Spleen (tissue), 11 donors: ENCODE data around the gene CEND1. TPM values are rescaled to one million over a fixed set of nuclear protein-coding genes. Genes with fewer than 3 reads are reported as not detected.

Source experiments
- DNase-seq: peaks from one replicate; pipeline ENCODE4 v3.0.0-alpha.2; 2020
- H3K27ac ChIP-seq, 8 donors: fragments of 200-600 bp; sonication (generic) in 7 of 8; 1 replicate in 4 of 8; 2 replicates in 4 of 8; pipeline versions ENCODE4 v1.5.0 to v1.8.0; 2016 to 2021; ENCODE audit warnings: inconsistent platforms in 4 of 8, mild to moderate bottlenecking in 4 of 8, moderate library complexity in 1 of 8
- H3K27me3 ChIP-seq, 7 donors: fragments of 200-600 bp; sonication (generic) in 6 of 7; replicated peaks in 1 of 7; 1 replicate in 4 of 7; 2 replicates in 3 of 7; pipeline versions ENCODE4 v1.5.0 to v1.8.0; 2016 to 2021; ENCODE audit warnings: inconsistent platforms in 3 of 7, mild to moderate bottlenecking in 1 of 7
- H3K36me3 ChIP-seq, 6 donors: fragments of 200-600 bp; sonication (generic) in 5 of 6; 1 replicate in 4 of 6; 2 replicates in 2 of 6; pipeline versions ENCODE4 v1.5.0 to v1.8.0; 2016 to 2021; ENCODE audit warnings: inconsistent platforms in 2 of 6
- H3K4me1 ChIP-seq, 6 donors: fragments of 200-600 bp; sonication (generic) in 5 of 6; 1 replicate in 3 of 6; 2 replicates in 3 of 6; pipeline versions ENCODE4 v1.5.0 to v1.8.0; 2016 to 2021; ENCODE audit warnings: inconsistent platforms in 3 of 6
- H3K4me3 ChIP-seq, 8 donors: fragments of 200-600 bp; sonication (generic) in 7 of 8; 1 replicate in 4 of 8; 2 replicates in 4 of 8; pipeline versions ENCODE4 v1.5.0 to v1.8.0; 2016 to 2021; ENCODE audit warnings: inconsistent platforms in 4 of 8, mild to moderate bottlenecking in 4 of 8, moderate library complexity in 2 of 8
- H3K9me3 ChIP-seq, 8 donors: fragments of 200-600 bp; sonication (generic) in 7 of 8; 1 replicate in 4 of 8; 2 replicates in 4 of 8; pipeline versions ENCODE4 v1.5.0 to v1.8.0; 2016 to 2021; ENCODE audit warnings: inconsistent platforms in 4 of 8
- POLR2A ChIP-seq, 3 donors: fragments of 450-650 bp; IDR thresholded peaks; one replicate each; pipeline ENCODE4 v1.5.1; 2017; ENCODE audit warnings: antibody characterized with exemption in 3 of 3, mild to moderate bottlenecking in 1 of 3
- POLR2AphosphoS5 ChIP-seq, 3 donors: sonication (generic); formaldehyde crosslinking; IDR thresholded peaks; one replicate each; pipeline ENCODE4 v1.5.1; 2017; ENCODE audit warnings: antibody characterized with exemption in 3 of 3
- WGBS, 5 donors: extraction: QIAGEN DNeasy Blood & Tissue Kit in 3 of 5; methylation state at CpG; one replicate each; pipeline versions ENCODE4 v1.1.5 to v1.1.7; 2013 to 2018; 5-methylcytosine and 5-hydroxymethylcytosine counted together
- intact Hi-C: fragments of 100-400 bp; cut with DNase I; formaldehyde crosslinking; loops from one replicate; pipeline ENCODE4 v1.15.0; 2023; ENCODE audit warnings: low total_unique reads
- polyA plus RNA-seq, 3 donors: library from polyadenylated mRNA; stranded (reverse); fragments of 200-250 nt; gene quantifications; one replicate each; pipeline ENCODE4 v1.2.1, GENCODE V29; 2013
- total RNA-seq, 7 donors: library from RNA; depleted of rRNA in 3 of 7; stranded (reverse); fragments of >200 nt in 3 of 7; fragmentation: NEBNext Ultra II Directional in 4 of 7; extraction: Animal tissue kit (Norgen Biotek cat#: 25700) in 4 of 7; gene quantifications; one replicate each; pipeline versions ENCODE4 v1.1.0 to v1.2.1, GENCODE V29; 2016 to 2021
- TF ChIP-seq, protein P1 (sequence below), 11 experiments: fragments of 200-600 bp in 7 of 11; fragments of 450-650 bp in 4 of 11; sonication (generic) in 4 of 11; IDR thresholded peaks in 8 of 11; conservative IDR thresholded peaks in 3 of 11; 1 replicate in 7 of 11; 2 replicates in 4 of 11; pipeline versions ENCODE4 v1.4.0 to v1.8.0; 2016 to 2021; ENCODE audit warnings: antibody characterized with exemption in 11 of 11, inconsistent platforms in 4 of 11, mild to moderate bottlenecking in 1 of 11
- donor health status: healthy with polysubstance abuse.
- donor health status: DM: no; HTN: no; CAD: no; lungs with moderate emphysema.
- donor health status: DM: no; HTN: no; CAD: no.
- donor health status: Bipolar disorder and iron deficiency.
- donor health status: healthy.
- donor health status: DM: no; HTN: no; CAD: no.
- donor health status: DM: yes; HTN: yes; CAD: no.

Gene CEND1
- total and polyA plus RNA-seq, 10 donors, result 0.29 to 0.42 (median 0.42) TPM; not detected in 7

DNA sequence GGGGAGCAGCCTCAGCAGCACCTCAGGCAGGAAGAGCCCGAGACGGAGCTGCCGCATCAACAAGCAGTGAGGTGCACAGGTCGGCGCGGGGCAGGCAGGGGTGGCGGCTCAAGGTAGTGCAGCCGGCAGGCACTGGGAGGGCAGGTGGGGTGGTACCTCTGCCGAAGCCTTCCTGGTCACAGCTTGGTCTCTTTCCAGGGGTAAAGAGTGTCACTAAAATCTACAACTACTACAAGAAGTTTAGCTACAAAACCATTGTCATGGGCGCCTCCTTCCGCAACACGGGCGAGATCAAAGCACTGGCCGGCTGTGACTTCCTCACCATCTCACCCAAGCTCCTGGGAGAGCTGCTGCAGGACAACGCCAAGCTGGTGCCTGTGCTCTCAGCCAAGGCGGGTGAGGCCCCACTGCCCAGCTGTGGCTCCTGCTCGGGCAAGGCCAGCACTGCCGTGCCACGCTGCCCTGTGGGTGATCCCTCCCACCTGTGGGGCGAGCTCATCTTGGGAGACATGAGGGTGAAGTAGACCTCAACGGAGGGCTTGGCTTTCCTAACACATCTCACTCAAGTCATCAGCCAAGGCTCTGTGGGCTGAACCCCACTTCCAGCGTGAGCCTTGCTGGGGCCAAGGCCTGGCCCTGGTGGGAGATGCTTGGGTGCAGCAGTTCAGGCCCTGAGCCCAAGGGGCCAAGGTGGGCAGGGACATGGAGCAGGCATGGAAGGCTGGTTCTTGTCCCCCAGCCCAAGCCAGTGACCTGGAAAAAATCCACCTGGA lies 26.2 kb downstream of the CEND1 start:
- H3K27me3 ChIP-seq, result no peaks in the 10 kb centered on the region
- H3K27ac ChIP-seq, result no peak overlapping the region
- DNase-seq, result peak; percentile 76
- no peaks in the 10 kb centered on the region for H3K9me3 ChIP-seq
- H3K4me3 ChIP-seq, result no peak overlapping the region
- WGBS, 5 donors, result 82 to 93% (median 89%) methylated on average over 17 to 22 of the region's 22 CpGs
- TF ChIP-seq, protein P1, sequence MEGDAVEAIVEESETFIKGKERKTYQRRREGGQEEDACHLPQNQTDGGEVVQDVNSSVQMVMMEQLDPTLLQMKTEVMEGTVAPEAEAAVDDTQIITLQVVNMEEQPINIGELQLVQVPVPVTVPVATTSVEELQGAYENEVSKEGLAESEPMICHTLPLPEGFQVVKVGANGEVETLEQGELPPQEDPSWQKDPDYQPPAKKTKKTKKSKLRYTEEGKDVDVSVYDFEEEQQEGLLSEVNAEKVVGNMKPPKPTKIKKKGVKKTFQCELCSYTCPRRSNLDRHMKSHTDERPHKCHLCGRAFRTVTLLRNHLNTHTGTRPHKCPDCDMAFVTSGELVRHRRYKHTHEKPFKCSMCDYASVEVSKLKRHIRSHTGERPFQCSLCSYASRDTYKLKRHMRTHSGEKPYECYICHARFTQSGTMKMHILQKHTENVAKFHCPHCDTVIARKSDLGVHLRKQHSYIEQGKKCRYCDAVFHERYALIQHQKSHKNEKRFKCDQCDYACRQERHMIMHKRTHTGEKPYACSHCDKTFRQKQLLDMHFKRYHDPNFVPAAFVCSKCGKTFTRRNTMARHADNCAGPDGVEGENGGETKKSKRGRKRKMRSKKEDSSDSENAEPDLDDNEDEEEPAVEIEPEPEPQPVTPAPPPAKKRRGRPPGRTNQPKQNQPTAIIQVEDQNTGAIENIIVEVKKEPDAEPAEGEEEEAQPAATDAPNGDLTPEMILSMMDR (IDR thresholded peaks at IDR 0.05 in 8 of 11, conservative IDR thresholded peaks at IDR 0.05 in 3 of 11), result no peak
- TF ChIP-seq POLR2AphosphoS5 (IDR thresholded peaks at IDR 0.05) (peak; percentile 26 to 81 (median 46)), POLR2A (IDR thresholded peaks at IDR 0.05) (no peak)
- peaks cover 3 to 100% (median 77%) of the 10 kb centered on the region in 6 donors for H3K36me3 ChIP-seq
- H3K4me1 ChIP-seq, result peaks cover 0 to 12% (median 0%) of the 10 kb centered on the region in 6 donors
- intact Hi-C loops, result no loop called here

DNA sequence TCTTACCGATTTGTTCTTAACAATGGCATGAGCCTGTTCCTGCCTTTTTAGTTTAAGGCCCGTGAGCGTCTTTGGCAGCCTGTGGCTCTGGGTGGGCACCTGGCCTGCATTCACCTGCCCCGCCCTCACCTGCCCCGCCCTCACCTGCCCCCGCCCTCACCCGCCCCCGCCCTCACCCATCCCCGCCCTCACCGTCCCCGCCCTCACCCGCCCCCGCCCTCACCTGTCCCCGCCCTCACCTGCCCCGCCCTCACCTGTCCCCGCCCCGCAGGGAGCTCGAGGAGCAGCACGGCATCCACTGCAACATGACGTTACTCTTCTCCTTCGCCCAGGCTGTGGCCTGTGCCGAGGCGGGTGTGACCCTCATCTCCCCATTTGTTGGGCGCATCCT lies 26.8 kb downstream of the CEND1 start:
- Histone ChIP-seq H3K36me3 (peaks cover 3 to 100% (median 83%) of the 10 kb centered on the region in 6 donors), H3K9me3 (no peaks in the 10 kb centered on the region), H3K27ac (no peak overlapping the region), H3K27me3 (no peaks in the 10 kb centered on the region), H3K4me1 (peaks cover 0 to 12% (median 0%) of the 10 kb centered on the region in 6 donors), H3K4me3 (no peak overlapping the region)
- 83 to 97% (median 89%) methylated on average over 11 to 24 of the region's 24 CpGs for WGBS, 5 donors
- TF ChIP-seq POLR2A (IDR thresholded peaks at IDR 0.05) (no peak), POLR2AphosphoS5 (IDR thresholded peaks at IDR 0.05) (no peak)
- TF ChIP-seq, protein P1 (IDR thresholded peaks at IDR 0.05 in 8 of 11, conservative IDR thresholded peaks at IDR 0.05 in 3 of 11), result no peak
- no peak for DNase-seq
- intact Hi-C loops, result no loop called here

DNA sequence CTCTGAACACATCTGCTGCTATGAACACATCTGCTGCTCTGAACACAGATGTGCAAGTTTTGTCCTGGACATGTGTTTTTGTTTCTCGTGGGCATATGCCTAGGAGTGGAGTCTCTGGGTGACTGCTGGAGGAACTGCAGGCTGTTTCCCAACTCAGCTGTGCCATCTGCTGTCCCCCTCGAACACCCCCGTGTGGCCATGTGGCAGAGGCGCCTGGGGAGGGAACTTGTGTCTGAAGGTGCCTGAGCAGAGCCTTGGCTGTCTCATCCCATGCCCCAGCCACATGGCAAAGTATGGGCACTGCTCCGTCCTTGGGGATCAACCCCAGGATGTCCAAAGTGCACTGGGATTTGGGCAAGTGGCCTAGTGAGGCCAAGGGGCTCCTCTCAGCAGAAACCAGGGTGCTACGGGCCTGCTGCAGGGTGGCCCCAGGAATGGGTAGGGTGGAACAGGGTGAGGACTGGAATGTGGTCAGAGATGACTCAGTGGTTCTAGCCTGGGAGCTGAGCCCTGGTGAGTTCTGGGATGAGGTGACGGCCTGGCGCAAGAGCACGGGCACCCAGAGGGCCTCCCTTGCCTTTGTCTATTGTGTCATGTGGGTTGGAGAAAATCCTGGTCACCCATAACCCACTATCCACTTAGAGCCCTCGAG lies 27.3 kb downstream of the CEND1 start:
- Histone ChIP-seq H3K4me1 (peaks cover 0 to 12% (median 0%) of the 10 kb centered on the region in 6 donors), H3K27me3 (no peaks in the 10 kb centered on the region), H3K4me3 (no peak overlapping the region), H3K9me3 (no peaks in the 10 kb centered on the region), H3K27ac (peak overlapping the region in 1 of 8 donors; percentile 12), H3K36me3 (peaks cover 3 to 100% (median 88%) of the 10 kb centered on the region in 6 donors)
- DNase-seq, result peak; percentile 76
- peak; percentile 35 to 59 (median 46) for TF ChIP-seq POLR2AphosphoS5 (IDR thresholded peaks at IDR 0.05)
- TF ChIP-seq, protein P1 (IDR thresholded peaks at IDR 0.05 in 8 of 11, conservative IDR thresholded peaks at IDR 0.05 in 3 of 11), result peak in 2 of 11 experiments; percentile 13 to 28
- TF ChIP-seq POLR2A (IDR thresholded peaks at IDR 0.05), result no peak
- 50 to 71% (median 51%) methylated on average over 8 to 10 of the region's 10 CpGs for WGBS, 5 donors
- intact Hi-C loops, result no loop called here
